22Rv1 (cell line): ENCODE data around the gene REG4.

ENCODE experiments used
- CTCF ChIP-seq: fragments of 450-650 bp; IDR thresholded peaks from 2 replicates; pipeline ENCODE4 v1.5.1; 2017; ENCODE audit warnings: mild to moderate bottlenecking
- ZFX ChIP-seq: fragments of 450-650 bp; IDR thresholded peaks from 2 replicates; pipeline ENCODE4 v1.6.1; 2017; ENCODE audit warnings: antibody characterized with exemption, borderline replicate concordance

- TF ChIP-seq CTCF (no peak), ZFX (no peak)
Measured at GRCh38 chr1:119771016-119771415, 40.2 kb downstream of the REG4 start.
